ENCODE results near the gene MED16. TPM values are rescaled to one million over a fixed set of nuclear protein-coding genes. Genes with fewer than 3 reads are reported as not detected.
A peak's percentile ranks its signal among the peaks of the same experiment; 100 is the strongest.

Gene MED16
- total and polyA plus RNA-seq, 2 donors (not counting 1 experiment from before 2014, with no cell fraction given): 19.3 to 35.0 TPM

- no peak for TF ChIP-seq CTCF (conservative IDR thresholded peaks at IDR 0.05 in 1 of 2, IDR thresholded peaks at IDR 0.05 in 1 of 2; ENCODE audit: low read depth in 1 of 2, low read length in 2 of 2)
- TF ChIP-seq EZH2 (IDR thresholded peaks at IDR 0.05; ENCODE audit: low read length, missing control alignments): no peak
- peak overlapping the region; percentile 72 for H3K27ac ChIP-seq (ENCODE audit: insufficient read depth, low read length)
These were observed 48.5 kb upstream of the MED16 start for GRCh38 chr19:941292-942132.

GRCh38 chr19:940591-941291 lies 47.8 kb upstream of the MED16 start:
- Histone ChIP-seq H3K9me3 (ENCODE audit: control insufficient read depth, insufficient read depth, low read depth, low read length) (no peaks in the 10 kb centered on the region), H3K4me3 (replicated peaks in 1 of 4; ENCODE audit: control extremely low read depth in 1 of 4, insufficient read depth in 1 of 4, low read depth in 3 of 4, low read length in 4 of 4) (peak overlapping the region in 1 of 4 experiments; percentile 38), H3K27ac (ENCODE audit: insufficient read depth, low read length) (peak overlapping the region; percentile 72), H2AFZ (ENCODE audit: low read length) (no peak overlapping the region), H4K20me1 (ENCODE audit: control insufficient read depth, extremely low read depth, insufficient read depth, low read length) (no peaks in the 10 kb centered on the region), H3K4me1 (ENCODE audit: control insufficient read depth, extremely low read depth, insufficient read depth, low read length) (peaks cover 16% of the 10 kb centered on the region), H3K79me2 (ENCODE audit: control insufficient read depth, insufficient read depth, low read length) (peaks cover 71% of the 10 kb centered on the region), H3K4me2 (ENCODE audit: extremely low read depth, insufficient read depth, low read length) (peak overlapping the region; percentile 76), H3K9ac (ENCODE audit: insufficient read depth, low read length) (peak overlapping the region; percentile 42), H3K36me3 (ENCODE audit: control insufficient read depth, insufficient read depth, low read length) (peaks cover 3% of the 10 kb centered on the region), H3K27me3 (ENCODE audit: control insufficient read depth, insufficient read depth, low read length) (no peaks in the 10 kb centered on the region)
- peak; percentile 65 to 91 for DNase-seq (ENCODE audit: low read depth in 2 of 2)
- TF ChIP-seq EZH2 (IDR thresholded peaks at IDR 0.05; ENCODE audit: low read length, missing control alignments): no peak
- TF ChIP-seq CTCF (conservative IDR thresholded peaks at IDR 0.05 in 1 of 2, IDR thresholded peaks at IDR 0.05 in 1 of 2; ENCODE audit: low read depth in 1 of 2, low read length in 2 of 2): no peak

More at GRCh38 chr19:941292-942132, 48.5 kb upstream of the MED16 start:
- H3K27me3 ChIP-seq (ENCODE audit: control insufficient read depth, insufficient read depth, low read length): no peaks in the 10 kb centered on the region
- H2AFZ ChIP-seq (ENCODE audit: low read length): no peak overlapping the region
- H3K36me3 ChIP-seq (ENCODE audit: control insufficient read depth, insufficient read depth, low read length): peaks cover 3% of the 10 kb centered on the region
- H3K9me3 ChIP-seq (ENCODE audit: control insufficient read depth, insufficient read depth, low read depth, low read length): no peaks in the 10 kb centered on the region
- H3K9ac ChIP-seq (ENCODE audit: insufficient read depth, low read length): peak overlapping the region; percentile 33
- no peak for DNase-seq (ENCODE audit: low read depth in 2 of 2)
- H3K79me2 ChIP-seq (ENCODE audit: control insufficient read depth, insufficient read depth, low read length): peaks cover 68% of the 10 kb centered on the region
- peak overlapping the region; percentile 76 for H3K4me2 ChIP-seq (ENCODE audit: extremely low read depth, insufficient read depth, low read length)
- peak overlapping the region in 2 of 4 experiments; percentile 19 to 38 for H3K4me3 ChIP-seq (replicated peaks in 1 of 4; ENCODE audit: control extremely low read depth in 1 of 4, insufficient read depth in 1 of 4, low read depth in 3 of 4, low read length in 4 of 4)
- H3K4me1 ChIP-seq (ENCODE audit: control insufficient read depth, extremely low read depth, insufficient read depth, low read length): peaks cover 16% of the 10 kb centered on the region
- no peaks in the 10 kb centered on the region for H4K20me1 ChIP-seq (ENCODE audit: control insufficient read depth, extremely low read depth, insufficient read depth, low read length)

DNA sequence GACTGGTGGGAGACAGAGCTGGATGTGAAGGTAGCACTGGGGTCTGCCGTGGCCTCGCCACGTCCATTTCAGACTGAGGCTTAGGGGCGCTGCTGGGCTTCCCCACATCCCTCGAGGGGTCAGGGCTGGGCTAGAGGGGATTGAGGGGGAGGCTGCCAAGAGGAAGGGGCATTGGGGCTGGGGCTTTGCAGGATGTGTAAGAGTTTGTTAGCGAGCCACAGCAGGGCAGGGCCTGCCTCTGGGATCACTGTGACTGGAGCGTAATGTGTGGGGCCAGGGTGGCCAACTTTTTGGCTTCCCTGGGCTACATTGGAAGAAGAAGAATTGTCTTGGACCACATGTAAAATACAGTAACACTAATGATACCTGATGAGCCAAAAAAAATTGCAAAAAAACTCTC lies 46.9 kb upstream of the MED16 start:
- Histone ChIP-seq H3K27ac (ENCODE audit: insufficient read depth, low read length) (peak overlapping the region; percentile 22), H3K4me1 (ENCODE audit: control insufficient read depth, extremely low read depth, insufficient read depth, low read length) (peaks cover 18% of the 10 kb centered on the region), H4K20me1 (ENCODE audit: control insufficient read depth, extremely low read depth, insufficient read depth, low read length) (no peaks in the 10 kb centered on the region), H3K27me3 (ENCODE audit: control insufficient read depth, insufficient read depth, low read length) (no peaks in the 10 kb centered on the region), H3K4me2 (ENCODE audit: extremely low read depth, insufficient read depth, low read length) (no peak overlapping the region), H2AFZ (ENCODE audit: low read length) (no peak overlapping the region), H3K9me3 (ENCODE audit: control insufficient read depth, insufficient read depth, low read depth, low read length) (no peaks in the 10 kb centered on the region), H3K9ac (ENCODE audit: insufficient read depth, low read length) (no peak overlapping the region), H3K4me3 (replicated peaks in 1 of 4; ENCODE audit: control extremely low read depth in 1 of 4, insufficient read depth in 1 of 4, low read depth in 3 of 4, low read length in 4 of 4) (no peak overlapping the region), H3K36me3 (ENCODE audit: control insufficient read depth, insufficient read depth, low read length) (peaks cover 5% of the 10 kb centered on the region), H3K79me2 (ENCODE audit: control insufficient read depth, insufficient read depth, low read length) (peaks cover 69% of the 10 kb centered on the region)
- no peak for DNase-seq (ENCODE audit: low read depth in 2 of 2)
- TF ChIP-seq EZH2 (IDR thresholded peaks at IDR 0.05; ENCODE audit: low read length, missing control alignments): no peak
- no peak for TF ChIP-seq CTCF (conservative IDR thresholded peaks at IDR 0.05 in 1 of 2, IDR thresholded peaks at IDR 0.05 in 1 of 2; ENCODE audit: low read depth in 1 of 2, low read length in 2 of 2)
